Measurements from ENCODE around the gene ZNF516.

DNA sequence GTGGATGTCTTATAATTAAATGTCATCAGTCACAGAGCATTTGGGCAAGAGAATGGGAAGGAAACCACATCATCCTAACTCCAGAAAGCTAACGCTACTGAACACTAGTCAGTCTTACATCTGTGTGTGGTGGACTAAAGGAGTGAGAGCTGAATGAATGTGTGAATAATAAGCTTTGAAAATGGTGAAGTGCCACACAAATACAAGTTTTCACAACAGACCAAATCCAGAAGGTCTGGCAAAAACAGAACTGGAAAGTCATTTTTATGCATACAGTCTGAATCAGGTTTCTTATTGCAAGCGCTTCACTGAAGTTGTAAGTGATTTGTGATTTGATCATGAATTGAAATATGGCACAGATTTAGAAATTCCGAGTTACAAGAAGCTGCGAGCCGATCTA lies 175.7 kb downstream of the ZNF516 start:
- TF ChIP-seq, protein P1, sequence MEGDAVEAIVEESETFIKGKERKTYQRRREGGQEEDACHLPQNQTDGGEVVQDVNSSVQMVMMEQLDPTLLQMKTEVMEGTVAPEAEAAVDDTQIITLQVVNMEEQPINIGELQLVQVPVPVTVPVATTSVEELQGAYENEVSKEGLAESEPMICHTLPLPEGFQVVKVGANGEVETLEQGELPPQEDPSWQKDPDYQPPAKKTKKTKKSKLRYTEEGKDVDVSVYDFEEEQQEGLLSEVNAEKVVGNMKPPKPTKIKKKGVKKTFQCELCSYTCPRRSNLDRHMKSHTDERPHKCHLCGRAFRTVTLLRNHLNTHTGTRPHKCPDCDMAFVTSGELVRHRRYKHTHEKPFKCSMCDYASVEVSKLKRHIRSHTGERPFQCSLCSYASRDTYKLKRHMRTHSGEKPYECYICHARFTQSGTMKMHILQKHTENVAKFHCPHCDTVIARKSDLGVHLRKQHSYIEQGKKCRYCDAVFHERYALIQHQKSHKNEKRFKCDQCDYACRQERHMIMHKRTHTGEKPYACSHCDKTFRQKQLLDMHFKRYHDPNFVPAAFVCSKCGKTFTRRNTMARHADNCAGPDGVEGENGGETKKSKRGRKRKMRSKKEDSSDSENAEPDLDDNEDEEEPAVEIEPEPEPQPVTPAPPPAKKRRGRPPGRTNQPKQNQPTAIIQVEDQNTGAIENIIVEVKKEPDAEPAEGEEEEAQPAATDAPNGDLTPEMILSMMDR (IDR thresholded peaks at IDR 0.05; ENCODE audit: poor library complexity), result no peak
- TF ChIP-seq EZH2 (IDR thresholded peaks at IDR 0.05; ENCODE audit: borderline replicate concordance), result no peak

Data from hepatocyte (in vitro differentiated cells).